Activated CD4-positive, alpha-beta T cell treated with anti-CD3 and anti-CD28 coated beads, Interleukin-2, amount 50 U/mL, for 48 hours (primary cell): ENCODE results near the gene TACC3.
A peak's percentile ranks its signal among the peaks of the same experiment; 100 is the strongest.
"Not testable (repeated sequence)": the region's sequence is repeated elsewhere in the genome, so short reads cannot be mapped to it uniquely, and the experiment has no call there.

Experiments
- DNase-seq, 2 experiments: peaks; one replicate each; pipeline ENCODE4 v3.0.0-alpha.2; 2020

TACC3 gene

DNA sequence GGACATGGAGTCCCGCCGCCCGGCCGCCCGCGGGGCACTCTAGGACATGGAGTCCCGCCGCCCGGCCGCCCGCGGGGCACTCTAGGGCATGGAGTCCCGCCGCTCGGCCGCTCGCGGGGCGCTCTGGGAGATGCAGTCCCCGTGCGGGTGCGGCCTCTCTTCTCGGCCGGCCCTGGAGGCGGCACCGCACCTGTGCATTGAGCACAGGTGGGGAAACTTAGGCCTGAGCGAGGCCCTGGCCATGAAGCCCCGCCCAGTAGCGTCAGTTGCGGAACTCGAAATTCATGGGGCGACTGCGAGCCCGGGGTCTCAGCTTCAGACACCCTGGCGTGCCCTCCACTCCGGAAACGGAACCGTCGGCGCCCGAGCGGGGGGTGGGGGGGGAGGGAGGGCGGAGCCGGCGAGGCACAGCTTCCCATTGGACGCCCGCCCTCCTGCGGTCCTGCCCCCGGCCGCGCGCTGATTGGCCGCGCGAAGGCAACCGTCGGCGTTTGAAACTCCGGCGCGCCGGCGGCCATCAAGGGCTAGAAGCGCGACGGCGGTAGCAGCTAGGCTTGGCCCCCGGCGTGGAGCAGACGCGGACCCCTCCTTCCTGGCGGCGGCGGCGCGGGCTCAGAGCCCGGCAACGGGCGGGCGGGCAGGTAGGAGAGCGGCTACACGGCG is at the start of gene TACC3, which contains the start of gene TMEM129:
TSS of gene TACC3 (plus strand) at position 519 of the 663 bp plus-strand sequence. CDS start 1,901 bp downstream, outside the sequence.
TSS of gene TMEM129 (minus strand) at position 321 of the 663 bp plus-strand sequence. CDS start 486 bp downstream, outside the sequence.
- peak; percentile 93 to 95 for DNase-seq

DNA sequence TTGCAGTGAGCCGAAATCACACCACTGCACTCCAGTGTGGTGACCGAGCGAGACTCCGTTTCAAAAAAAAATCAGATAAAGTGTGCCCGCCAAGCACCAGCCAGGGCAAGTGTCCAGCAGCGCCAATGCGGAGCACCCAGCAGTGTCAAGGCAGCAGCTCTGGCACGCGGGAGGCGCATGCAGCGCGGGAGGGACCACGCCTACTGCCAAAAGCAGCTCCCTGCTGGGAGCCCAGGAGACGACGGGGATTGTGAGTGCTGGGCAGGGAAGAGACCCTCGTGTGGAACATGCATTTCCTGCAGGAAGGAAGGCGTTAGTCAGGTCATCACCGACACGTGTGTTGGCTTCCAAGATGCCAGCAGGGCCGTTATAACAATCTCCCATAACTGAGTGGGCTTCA is 47.6 kb upstream of the TACC3 start:
- no peak for DNase-seq

- DNase-seq = no peak
Observed at GRCh38 chr4:1674682-1675081, 46.6 kb upstream of the TACC3 start.

DNA sequence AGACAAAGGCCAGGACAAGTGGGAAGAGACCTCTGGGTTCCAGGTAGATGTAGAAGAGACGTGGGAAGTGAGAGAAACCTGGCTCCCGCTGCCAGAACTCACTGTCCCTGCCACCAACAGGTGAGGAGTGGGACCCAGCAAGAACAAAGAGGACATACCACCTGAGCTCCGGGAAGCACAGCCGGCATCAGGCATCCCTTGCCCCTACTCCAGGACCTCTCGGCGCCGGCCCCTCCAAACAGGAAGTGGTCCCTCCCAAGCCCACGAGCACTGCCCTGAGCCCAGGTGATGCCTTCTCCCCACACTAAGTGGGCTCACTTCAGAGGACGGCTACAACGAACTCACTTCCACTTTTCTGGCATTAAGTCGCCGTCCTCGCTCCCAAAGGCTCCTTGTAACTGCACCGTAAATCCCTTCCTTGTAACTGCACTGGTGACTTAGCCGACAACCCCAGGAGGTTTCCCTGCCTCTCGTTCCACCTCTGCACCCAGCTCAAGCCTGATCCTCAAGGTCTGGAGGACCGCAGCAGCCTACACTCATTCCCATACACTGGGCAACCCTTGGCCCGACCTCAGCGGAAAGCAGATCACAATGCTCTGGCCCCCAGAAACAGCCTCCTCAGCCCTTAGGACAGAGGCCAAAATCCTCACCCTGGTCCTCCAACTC is 46.1 kb upstream of the TACC3 start:
- no peak for DNase-seq

- DNase-seq = no peak
Observed at GRCh38 chr4:1675802-1676137, 45.6 kb upstream of the TACC3 start.

GRCh38 chr4:1676605-1677525 is 44.5 kb upstream of the TACC3 start:
- no peak for DNase-seq

DNA sequence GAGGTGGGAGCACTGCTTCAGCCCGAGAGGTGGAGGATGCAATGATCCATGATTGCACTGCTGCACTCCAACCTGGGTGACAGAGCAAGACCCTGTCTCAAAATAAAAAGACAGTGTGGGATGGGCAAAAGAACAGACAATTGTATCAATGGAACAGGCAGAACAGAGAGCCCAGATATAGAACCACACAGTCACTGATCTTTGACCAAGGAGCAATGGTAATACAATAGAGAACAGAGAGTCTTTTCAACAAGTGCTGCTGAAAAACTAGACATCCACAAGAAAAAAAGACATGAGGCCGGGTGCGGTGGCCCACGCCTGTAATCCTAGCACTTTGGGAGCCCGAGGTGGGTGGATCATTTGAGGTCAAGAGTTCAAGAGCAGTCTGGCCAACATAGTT is 43.1 kb upstream of the TACC3 start:
- DNase-seq = no peak

DNA sequence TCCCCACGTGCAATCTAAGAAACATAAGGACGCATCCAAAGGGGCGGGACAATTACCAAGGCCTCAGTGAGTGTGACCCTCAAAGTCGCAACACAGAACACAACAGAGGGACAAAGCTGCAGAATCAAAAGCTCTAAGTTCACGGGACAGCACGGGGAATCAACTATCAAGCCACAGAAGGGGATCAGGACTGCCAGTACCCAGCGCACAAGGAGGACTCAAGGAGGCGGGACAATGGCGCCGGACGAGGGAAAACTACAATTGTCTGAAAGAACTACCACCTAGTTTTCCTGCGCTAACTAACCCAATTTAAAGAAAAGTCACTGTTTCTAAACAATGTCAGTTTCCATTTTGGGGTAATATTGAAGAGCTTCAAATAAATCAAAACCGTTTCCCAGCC is 38.5 kb upstream of the TACC3 start:
- no peak for DNase-seq

DNA sequence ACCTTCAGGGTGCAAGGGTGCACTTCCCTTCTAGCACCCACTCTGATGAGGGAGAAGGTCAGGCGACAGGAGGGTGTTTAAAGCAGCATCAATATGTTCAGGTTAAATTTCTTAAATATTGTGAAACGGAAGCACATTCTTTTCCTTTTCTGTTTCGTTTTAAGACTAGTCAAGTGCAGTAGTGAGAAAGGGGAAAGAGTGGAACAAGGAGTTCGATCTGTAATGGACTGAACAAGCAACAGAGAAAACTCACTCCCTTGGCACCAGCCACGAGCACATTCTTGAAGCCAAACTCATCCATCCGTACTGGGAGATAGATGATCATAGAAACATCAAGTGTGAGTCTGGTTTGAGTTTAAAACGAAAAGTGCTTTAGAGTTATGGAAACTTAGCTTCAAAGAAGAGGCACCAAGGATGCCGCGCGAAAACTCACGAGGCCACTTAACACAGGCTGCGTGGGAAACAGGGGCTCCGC is 38.0 kb upstream of the TACC3 start:
- no peak for DNase-seq

DNA sequence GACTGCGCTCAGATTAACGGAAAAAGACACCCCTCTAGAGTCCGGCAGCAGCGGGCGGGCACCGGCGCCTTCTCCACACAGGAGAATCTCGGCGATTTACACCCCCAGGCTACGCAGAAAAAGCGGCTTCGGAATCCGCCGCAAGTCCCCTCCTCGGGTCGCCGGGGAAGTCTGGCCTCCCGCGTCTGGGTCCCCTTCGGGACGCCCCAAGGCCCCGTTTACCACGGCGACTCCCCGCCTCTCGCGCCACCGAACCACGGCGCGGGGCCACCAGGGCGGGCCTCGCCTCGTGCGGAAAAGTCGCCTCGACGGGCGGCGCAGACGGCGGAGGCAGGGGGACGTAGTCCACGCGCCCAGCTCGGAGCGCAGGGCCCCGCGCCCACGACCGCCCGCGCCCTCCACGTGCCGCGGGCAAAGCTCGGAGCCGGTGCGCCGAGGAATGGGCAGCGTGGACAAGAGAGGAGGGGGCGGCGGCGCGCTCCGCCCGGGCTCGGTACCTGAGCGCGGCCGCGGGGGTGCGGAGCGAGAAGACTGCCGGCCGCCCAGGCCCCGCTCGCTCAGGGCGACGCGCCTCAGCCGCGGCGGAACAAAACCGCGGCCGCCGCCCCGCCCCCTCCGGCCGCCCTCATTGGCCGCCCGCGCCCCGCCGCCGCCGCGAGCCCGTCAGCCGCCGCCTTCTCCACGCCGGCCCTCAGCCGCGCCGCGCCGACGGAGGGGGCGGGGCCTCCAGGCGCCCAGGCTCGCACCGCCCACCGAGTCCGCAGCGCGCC is 37.4 kb upstream of the TACC3 start, which contains the start of gene FAM53A:
TSS of gene FAM53A (minus strand) at position 578 of the 770 bp plus-strand sequence. CDS start 15,572 bp downstream, outside the sequence.
- DNase-seq = peak; percentile 22 to 42

GRCh38 chr4:1684506-1685234 is 36.7 kb upstream of the TACC3 start:
- DNase-seq = peak; percentile 95 to 96

DNA sequence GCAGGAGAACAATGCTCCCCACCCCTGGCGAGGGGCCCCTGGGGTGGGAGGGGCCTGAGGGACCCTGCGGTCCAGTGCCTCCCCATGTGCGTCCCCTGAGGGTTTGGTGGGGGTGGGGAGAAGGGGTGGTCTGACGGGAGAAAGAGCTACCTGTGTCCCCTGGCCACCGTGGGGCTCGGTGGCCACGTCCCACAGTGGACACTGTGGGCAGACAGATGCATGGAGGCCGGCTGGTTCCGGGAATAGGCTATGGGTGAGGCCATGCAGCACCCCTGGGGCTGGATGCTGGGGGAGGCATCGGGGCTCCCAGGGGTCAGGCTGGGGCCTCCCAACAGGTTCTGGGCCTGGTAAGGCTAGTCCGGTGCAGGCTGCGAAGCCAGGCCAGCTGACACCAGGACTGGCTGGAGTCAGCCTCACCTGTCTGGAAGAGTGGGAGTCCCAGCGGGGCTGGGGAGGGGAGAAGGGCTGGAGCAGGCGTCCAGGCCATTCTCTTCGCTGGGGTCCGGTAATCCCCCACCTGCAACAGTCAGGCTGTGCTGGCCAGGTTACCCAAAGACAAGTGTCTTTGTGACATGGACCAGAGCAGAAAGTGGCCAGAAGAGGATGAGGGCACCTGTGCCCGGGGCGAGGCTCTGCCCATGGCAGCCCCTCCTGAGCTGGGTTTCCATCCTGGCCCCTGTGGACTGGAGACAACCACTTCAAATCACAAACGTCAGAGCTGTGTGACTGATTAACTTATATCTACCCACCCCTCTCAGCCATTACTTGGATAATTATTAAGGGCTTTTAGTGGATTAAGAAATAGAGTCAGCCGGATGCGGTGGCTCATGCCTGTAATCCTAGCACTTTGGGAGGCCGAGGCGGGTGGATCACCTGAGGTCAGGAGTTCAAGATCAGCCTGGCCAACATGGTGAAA is 35.8 kb upstream of the TACC3 start:
- DNase-seq = no peak

GRCh38 chr4:1686440-1687036 is 34.8 kb upstream of the TACC3 start:
- DNase-seq = no peak

- DNase-seq = no peak
Observed at GRCh38 chr4:1690698-1691097, 30.6 kb upstream of the TACC3 start.

GRCh38 chr4:1691737-1692373 is 29.5 kb upstream of the TACC3 start:
- DNase-seq = no peak

- DNase-seq = peak; percentile 68 to 76
Observed at GRCh38 chr4:1693131-1693896, 28.0 kb upstream of the TACC3 start.

DNA sequence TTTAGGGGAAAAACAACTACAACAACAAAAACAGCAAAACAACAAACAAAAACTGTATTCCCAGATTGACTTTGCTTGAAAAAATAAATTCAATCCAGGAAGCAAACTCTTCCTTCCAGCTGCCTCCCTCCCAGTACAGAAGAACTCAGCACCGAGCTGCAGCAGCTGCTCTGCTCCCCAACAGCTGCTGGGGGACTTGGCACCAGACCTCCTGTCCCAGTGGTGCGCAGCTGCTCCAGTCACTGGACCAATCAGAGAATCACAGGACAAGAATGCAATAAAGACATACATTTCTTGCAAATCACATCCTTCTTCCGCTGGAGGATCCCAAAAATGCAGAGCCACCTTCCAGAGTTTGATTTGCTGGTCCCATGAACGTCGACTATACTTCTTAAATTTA is 25.4 kb upstream of the TACC3 start:
- no peak for DNase-seq

GRCh38 chr4:1701671-1702070 is 19.6 kb upstream of the TACC3 start:
- DNase-seq = not testable (repeated sequence)

- no peak for DNase-seq
Observed at GRCh38 chr4:1703867-1704266, 17.5 kb upstream of the TACC3 start.
